H1 (cell line): Measurements from ENCODE around the gene AMN. TPM values are rescaled to one million over a fixed set of nuclear protein-coding genes. Genes with fewer than 3 reads are reported as not detected.

ENCODE experiments used
- CTCF ChIA-PET: fragments of 300-600 bp; sonication (Branson Sonifier 250); formaldehyde crosslinking; loops from one replicate; lab custom pipeline; 2021; ENCODE audit not compliant: partially characterized antibody; lab: Charles Lee
- POLR2A ChIA-PET: fragments of 300-600 bp; sonication (Branson Sonifier 250); formaldehyde crosslinking; loops from one replicate; lab custom pipeline; 2021; ENCODE audit warnings: inconsistent platforms; ENCODE audit not compliant: partially characterized antibody; lab: Charles Lee
- DNase-seq, 2 experiments: peaks; one replicate each; pipeline versions ENCODE4 v3.0.0 to v3.0.0-alpha.2; 2010 to 2022; ENCODE audit warnings: low spot score in 2 of 2, low read depth in 1 of 2, mixed read lengths in 1 of 2
- FAIRE-seq: peaks from 2 replicates; lab custom pipeline; 2011; peaks lifted over from hg19 to GRCh38; lab: Jason Lieb, UNC
- H2AFZ ChIP-seq: 2 replicates; pipeline ENCODE4 v1.8.1; 2012; ENCODE audit warnings: low read length, inconsistent platforms
- H2AK5ac ChIP-seq: 2 replicates; pipeline ENCODE4 v1.6.1; 2013; ENCODE audit warnings: low read depth, low read length
- H2BK120ac ChIP-seq: replicated peaks from 2 replicates; pipeline ENCODE3; 2013; ENCODE audit warnings: low read depth, low read length, inconsistent platforms
- H2BK12ac ChIP-seq: 2 replicates; pipeline ENCODE4 v1.6.1; 2013; ENCODE audit warnings: low read depth, low read length
- H2BK15ac ChIP-seq: 2 replicates; pipeline ENCODE4 v1.6.1; 2013; ENCODE audit warnings: low read length
- H2BK20ac ChIP-seq: 2 replicates; pipeline ENCODE4 v1.6.1; 2013; ENCODE audit warnings: low read length
- H2BK5ac ChIP-seq: 2 replicates; pipeline ENCODE4 v1.6.1; 2013; ENCODE audit warnings: low read depth, low read length
- H3K14ac ChIP-seq: 2 replicates; pipeline ENCODE4 v1.6.1; 2013; ENCODE audit warnings: inconsistent platforms; ENCODE audit not compliant: insufficient read length
- H3K18ac ChIP-seq: 2 replicates; pipeline ENCODE4 v1.6.1; 2013; ENCODE audit warnings: low read length; ENCODE audit errors: extremely low read depth
- H3K23ac ChIP-seq: 2 replicates; pipeline ENCODE4 v1.6.1; 2013; ENCODE audit warnings: inconsistent platforms; ENCODE audit not compliant: insufficient read length
- H3K23me2 ChIP-seq: 2 replicates; pipeline ENCODE4 v1.6.1; 2013; ENCODE audit warnings: low read depth, low read length
- H3K27ac ChIP-seq: 2 replicates; pipeline ENCODE4 v1.6.1; 2011; ENCODE audit warnings: low read depth, low read length, inconsistent platforms
- H3K27me3 ChIP-seq, 4 experiments: replicated peaks in 1 of 4; 1 replicate in 1 of 4; 2 replicates in 3 of 4; pipeline versions ENCODE4 v1.6.1 to v1.8.1; 2011 to 2013; ENCODE audit warnings: low read length in 3 of 4, mild to moderate bottlenecking in 3 of 4, inconsistent platforms in 2 of 4, mixed read lengths in 2 of 4, moderate library complexity in 1 of 4; ENCODE audit not compliant: control insufficient read depth in 3 of 4, insufficient read depth in 3 of 4; ENCODE audit errors: extremely low read depth in 1 of 4
- H3K36me3 ChIP-seq, 4 experiments: 2 replicates each; pipeline versions ENCODE4 v1.6.1 to v1.8.1; 2011 to 2013; ENCODE audit warnings: mild to moderate bottlenecking in 4 of 4, low read length in 3 of 4, moderate library complexity in 2 of 4, control low read depth in 1 of 4, inconsistent platforms in 1 of 4; ENCODE audit not compliant: insufficient read depth in 4 of 4, control insufficient read depth in 2 of 4
- H3K4ac ChIP-seq: replicated peaks from 2 replicates; pipeline ENCODE3; 2013; ENCODE audit warnings: low read length, low read depth, mixed read lengths, inconsistent platforms; ENCODE audit not compliant: insufficient read length
- H3K4me1 ChIP-seq, 4 experiments: replicated peaks in 1 of 4; 1 replicate in 1 of 4; 2 replicates in 3 of 4; pipeline versions ENCODE4 v1.6.1 to v1.8.1; 2011 to 2013; ENCODE audit warnings: low read length in 3 of 4, inconsistent platforms in 2 of 4, mixed read lengths in 1 of 4; ENCODE audit not compliant: insufficient read depth in 4 of 4, control insufficient read depth in 3 of 4
- H3K4me2 ChIP-seq, 2 experiments: 2 replicates each; pipeline versions ENCODE4 v1.6.1 to v1.8.1; 2011 to 2013; ENCODE audit warnings: low read depth in 2 of 2, low read length in 2 of 2, control low read depth in 1 of 2, inconsistent platforms in 1 of 2, mild to moderate bottlenecking in 1 of 2; ENCODE audit not compliant: insufficient read depth in 1 of 2
- H3K4me3 ChIP-seq, 4 experiments: fragments of 200-600, 300-600 bp in 1 of 4; sonication (generic), shearing (Covaris generic), sonication (Bioruptor Twin) in 1 of 4; 2 replicates each; pipeline versions ENCODE4 v1.5.1 to v1.8.1; 2011 to 2016; ENCODE audit warnings: low read length in 4 of 4, low read depth in 3 of 4, control low read depth in 2 of 4, inconsistent platforms in 2 of 4, mild to moderate bottlenecking in 2 of 4, mixed read lengths in 1 of 4, moderate library complexity in 1 of 4; ENCODE audit not compliant: insufficient read depth in 2 of 4; ENCODE audit errors: extremely low read depth in 1 of 4
- H3K56ac ChIP-seq: replicated peaks from 2 replicates; pipeline ENCODE3; 2013; ENCODE audit warnings: low read depth, mild to moderate bottlenecking, mixed read lengths, low read length, inconsistent platforms; ENCODE audit not compliant: insufficient read length
- H3K79me1 ChIP-seq: 2 replicates; pipeline ENCODE4 v1.6.1; 2013; ENCODE audit warnings: low read depth, low read length, control low read depth
- H3K79me2 ChIP-seq, 2 experiments: 2 replicates each; pipeline versions ENCODE4 v1.6.1 to v1.8.1; 2012 to 2013; ENCODE audit warnings: low read length in 2 of 2, mild to moderate bottlenecking in 2 of 2, inconsistent platforms in 1 of 2; ENCODE audit not compliant: insufficient read depth in 2 of 2, control insufficient read depth in 1 of 2
- H3K9ac ChIP-seq, 4 experiments: replicated peaks in 1 of 4; 1 replicate in 1 of 4; 2 replicates in 3 of 4; pipeline versions ENCODE4 v1.6.1 to v1.8.1; 2011 to 2013; ENCODE audit warnings: low read depth in 3 of 4, low read length in 3 of 4, control low read depth in 2 of 4, mild to moderate bottlenecking in 2 of 4, moderate library complexity in 2 of 4, inconsistent platforms in 1 of 4; ENCODE audit errors: extremely low read depth in 1 of 4
- H3K9me3 ChIP-seq, 2 experiments: 2 replicates each; pipeline versions ENCODE4 v1.6.1 to v1.8.1; 2012 to 2013; ENCODE audit warnings: mild to moderate bottlenecking in 2 of 2, moderate library complexity in 2 of 2, control low read depth in 1 of 2, inconsistent platforms in 1 of 2, low read depth in 1 of 2, low read length in 1 of 2, mixed read lengths in 1 of 2; ENCODE audit not compliant: insufficient read depth in 2 of 2
- H4K20me1 ChIP-seq, 2 experiments: replicated peaks in 1 of 2; 2 replicates each; pipeline versions ENCODE3 to v1.8.1; 2011 to 2013; ENCODE audit warnings: inconsistent platforms in 2 of 2, low read length in 2 of 2, mild to moderate bottlenecking in 1 of 2; ENCODE audit not compliant: insufficient read depth in 2 of 2, control insufficient read depth in 1 of 2
- H4K5ac ChIP-seq: 2 replicates; pipeline ENCODE4 v1.6.1; 2013; ENCODE audit warnings: low read length, low read depth, mixed read lengths, inconsistent platforms; ENCODE audit not compliant: insufficient read length
- H4K8ac ChIP-seq: 2 replicates; pipeline ENCODE4 v1.8.0; 2013; ENCODE audit warnings: mild to moderate bottlenecking, moderate library complexity, low read length, inconsistent platforms; ENCODE audit not compliant: insufficient read depth; ENCODE audit errors: extremely low read depth
- H4K91ac ChIP-seq: replicated peaks from 2 replicates; pipeline ENCODE3; 2013; ENCODE audit warnings: low read length, mixed read lengths, inconsistent platforms; ENCODE audit not compliant: insufficient read length
- BRCA1 ChIP-seq: IDR thresholded peaks from 2 replicates; pipeline ENCODE4 v1.6.1; 2012; ENCODE audit warnings: low read depth, low read length, improper control_type of control experiment
- CEBPB ChIP-seq: IDR thresholded peaks from 2 replicates; pipeline ENCODE4 v1.6.1; 2012; ENCODE audit warnings: low read depth, low read length
- CTBP2 ChIP-seq: IDR thresholded peaks from 2 replicates; pipeline ENCODE4 v1.7.0; 2011; ENCODE audit warnings: borderline replicate concordance, mild to moderate bottlenecking, moderate library complexity, mixed read lengths, low read length; ENCODE audit not compliant: insufficient read depth, insufficient read length
- EZH2 ChIP-seq: fragments of 200-600 bp; sonication (generic); IDR thresholded peaks from 2 replicates; pipeline ENCODE4 v1.7.1; 2012; ENCODE audit warnings: low read depth, mild to moderate bottlenecking, moderate library complexity, low read length, inconsistent platforms; ENCODE audit not compliant: severe bottlenecking
- GABPA ChIP-seq: IDR thresholded peaks from 2 replicates; pipeline ENCODE4 v1.6.1; 2011; ENCODE audit warnings: mild to moderate bottlenecking, low read length, moderate library complexity, borderline replicate concordance; ENCODE audit not compliant: insufficient read depth
- GTF2F1 ChIP-seq: IDR thresholded peaks from 2 replicates; pipeline ENCODE4 v1.6.1; 2012; ENCODE audit warnings: low read depth, low read length, improper control_type of control experiment, borderline replicate concordance
- HDAC2 ChIP-seq, 2 experiments: fragments of 300-600 bp in 1 of 2; sonication (generic) in 1 of 2; IDR thresholded peaks; 2 replicates each; pipeline ENCODE4 v1.6.1; 2011 to 2012; ENCODE audit warnings: low read depth in 2 of 2, low read length in 2 of 2, mild to moderate bottlenecking in 2 of 2, moderate library complexity in 2 of 2, borderline replicate concordance in 1 of 2, inconsistent platforms in 1 of 2
- HDAC6 ChIP-seq: IDR thresholded peaks from one replicate; pipeline ENCODE4 v1.7.1; 2012; ENCODE audit warnings: low read depth, mild to moderate bottlenecking, inconsistent platforms, low read length, moderate library complexity
- RBBP5 ChIP-seq: IDR thresholded peaks from 2 replicates; pipeline ENCODE4 v1.7.1; 2012; ENCODE audit warnings: low read depth, mild to moderate bottlenecking, inconsistent platforms, low read length, moderate library complexity, borderline replicate concordance
- SIN3A ChIP-seq, 2 experiments: IDR thresholded peaks in 1 of 2; conservative IDR thresholded peaks in 1 of 2; 2 replicates each; pipeline ENCODE4 v1.6.1; 2011 to 2012; ENCODE audit warnings: low read length in 2 of 2, improper control_type of control experiment in 1 of 2, low read depth in 1 of 2, mild to moderate bottlenecking in 1 of 2
- SP4 ChIP-seq: IDR thresholded peaks from 2 replicates; pipeline ENCODE4 v1.6.1; 2012; ENCODE audit warnings: low read length, inconsistent platforms
- TBP ChIP-seq: IDR thresholded peaks from 2 replicates; pipeline ENCODE4 v1.6.1; 2011; ENCODE audit warnings: low read depth, low read length, improper control_type of control experiment
- WGBS, 2 experiments: shearing (Covaris generic) in 1 of 2; methylation state at CpG; one replicate each; pipeline versions ENCODE4 v1.1.6 to v1.1.7; 2013 to 2015; ENCODE audit warnings: low lambda C conversion rate in 2 of 2, mixed read lengths in 2 of 2, inconsistent platforms in 1 of 2, low coverage in 1 of 2, missing lambda C conversion rate in 1 of 2; ENCODE audit not compliant: insufficient replicate concordance in 2 of 2, insufficient coverage in 1 of 2, insufficient read length in 1 of 2; ENCODE audit errors: extremely low coverage in 1 of 2, missing lambda C conversion rate in 1 of 2; 5-methylcytosine and 5-hydroxymethylcytosine counted together
- polyA plus RNA-seq, 7 experiments: library from polyadenylated mRNA; depleted of rRNA in 3 of 7; stranded (reverse) in 5 of 7; unstranded in 2 of 7; fragments of >200 nt in 5 of 7; fragments of 200-250 nt in 2 of 7; gene quantifications; 1 replicate in 5 of 7; 2 replicates in 1 of 7; 4 replicates in 1 of 7; pipeline versions ENCODE4 v1.2.1 to v1.2.3, GENCODE V29; 2011 to 2013; ENCODE audit warnings: missing spikeins in 2 of 7, mixed read lengths in 2 of 7
- total RNA-seq: library from RNA; stranded (reverse); fragmentation: NEBNext Ultra II Directional; extraction: Animal tissue kit (Norgen Biotek cat#: 25700); gene quantifications from 2 replicates; pipeline ENCODE4 v1.2.1, GENCODE V29; 2021

Gene AMN
- total and polyA plus RNA-seq, 2 of the 8 experiments (the other 6 are each of a cell fraction or from before 2014, with no cell fraction given): 0.77 to 1.5 TPM

GRCh38 chr14:102907980-102908730 is 14.3 kb upstream of the AMN start:
- Histone ChIP-seq H2BK15ac (no peak overlapping the region), H3K9me3 (peaks cover 3 to 15% of the 10 kb centered on the region in 2 experiments; a peak in 2 of 4 replicates), H3K18ac (no peak overlapping the region), H2BK5ac (no peak overlapping the region), H3K14ac (no peak overlapping the region), H3K4ac (no peak overlapping the region), H2AK5ac (no peak overlapping the region), H3K36me3 (peaks cover 0 to 21% (median 7%) of the 10 kb centered on the region in 4 experiments; a peak in 3 of 8 replicates), H2BK12ac (no peak overlapping the region), H3K79me1 (no peaks in the 10 kb centered on the region), H3K23ac (no peak overlapping the region), H3K79me2 (no peaks in the 10 kb centered on the region), H3K27me3 (no peaks in the 10 kb centered on the region), H4K91ac (no peak overlapping the region), H2AFZ (no peak overlapping the region), H3K4me3 (no peak overlapping the region), H3K4me1 (no peaks in the 10 kb centered on the region; a peak in 1 of 7 replicates), H3K27ac (no peak overlapping the region), H3K56ac (no peak overlapping the region), H2BK20ac (no peak overlapping the region), H2BK120ac (no peak overlapping the region), H3K23me2 (no peaks in the 10 kb centered on the region), H4K8ac (no peak overlapping the region; the same call in 1 of the 2 replicates), H4K5ac (no peak overlapping the region), H4K20me1 (no peaks in the 10 kb centered on the region), H3K4me2 (no peak overlapping the region), H3K9ac (no peak overlapping the region)
- no peak for FAIRE-seq
- ChIA-PET POLR2A (no interaction called here), CTCF (interaction anchor here (0.8 kb wide), 1 partner anchor 214 kb away, joined by 3 read pairs; no protein-coding TSS in a partner anchor)
- DNase-seq: no peak
- 94% methylated on average over 23 of the region's 23 CpGs; no CpG with 5 or more reads in 1 of the 2 experiments for WGBS, 2 experiments
- TF ChIP-seq CEBPB: no peak
- TF ChIP-seq BRCA1: no peak
- TF ChIP-seq HDAC6: no peak
- TF ChIP-seq EZH2: no peak
- no peak for TF ChIP-seq SP4
- no peak for TF ChIP-seq RBBP5
- no peak for TF ChIP-seq GABPA
- no peak for TF ChIP-seq GTF2F1
- no peak for TF ChIP-seq CTBP2
- TF ChIP-seq HDAC2 (IDR thresholded peaks at IDR 0.05; ENCODE audit: borderline replicate concordance in 1 of 2, low read depth in 2 of 2, low read length in 2 of 2): no peak
- no peak for TF ChIP-seq SIN3A (conservative IDR thresholded peaks at IDR 0.05 in 1 of 2, IDR thresholded peaks at IDR 0.05 in 1 of 2; ENCODE audit: low read depth in 1 of 2, low read length in 2 of 2)
- no peak for TF ChIP-seq TBP
